GM12801 (cell line): ENCODE data around the gene CMPK2.

Experiments used
- TF ChIP-seq, protein P1 (sequence below): IDR thresholded peaks from one replicate; pipeline ENCODE4 v1.5.1; 2011; ENCODE audit warnings: control low read depth; ENCODE audit not compliant: insufficient read length; ENCODE audit errors: extremely low read depth

Gene CMPK2

DNA sequence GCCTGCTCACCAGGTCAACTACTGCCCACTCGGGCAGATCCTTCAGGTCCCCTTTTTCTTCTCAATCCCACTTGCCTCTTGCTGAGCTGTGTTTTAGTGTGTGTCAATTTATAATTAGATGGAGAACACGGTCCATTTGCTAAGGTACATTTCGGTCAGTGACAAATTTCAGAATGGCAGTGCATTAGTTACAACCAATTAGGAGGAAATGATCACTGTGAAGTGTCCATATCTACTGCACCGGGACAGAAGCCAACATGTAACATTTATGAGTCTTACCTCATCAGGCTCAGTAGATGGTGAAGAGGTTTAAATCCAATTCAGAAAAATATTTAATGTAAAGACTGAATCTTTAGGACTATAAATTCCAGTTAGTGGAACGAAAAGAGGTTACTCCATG lies 47.7 kb downstream of the CMPK2 start:
- TF ChIP-seq, protein P1, sequence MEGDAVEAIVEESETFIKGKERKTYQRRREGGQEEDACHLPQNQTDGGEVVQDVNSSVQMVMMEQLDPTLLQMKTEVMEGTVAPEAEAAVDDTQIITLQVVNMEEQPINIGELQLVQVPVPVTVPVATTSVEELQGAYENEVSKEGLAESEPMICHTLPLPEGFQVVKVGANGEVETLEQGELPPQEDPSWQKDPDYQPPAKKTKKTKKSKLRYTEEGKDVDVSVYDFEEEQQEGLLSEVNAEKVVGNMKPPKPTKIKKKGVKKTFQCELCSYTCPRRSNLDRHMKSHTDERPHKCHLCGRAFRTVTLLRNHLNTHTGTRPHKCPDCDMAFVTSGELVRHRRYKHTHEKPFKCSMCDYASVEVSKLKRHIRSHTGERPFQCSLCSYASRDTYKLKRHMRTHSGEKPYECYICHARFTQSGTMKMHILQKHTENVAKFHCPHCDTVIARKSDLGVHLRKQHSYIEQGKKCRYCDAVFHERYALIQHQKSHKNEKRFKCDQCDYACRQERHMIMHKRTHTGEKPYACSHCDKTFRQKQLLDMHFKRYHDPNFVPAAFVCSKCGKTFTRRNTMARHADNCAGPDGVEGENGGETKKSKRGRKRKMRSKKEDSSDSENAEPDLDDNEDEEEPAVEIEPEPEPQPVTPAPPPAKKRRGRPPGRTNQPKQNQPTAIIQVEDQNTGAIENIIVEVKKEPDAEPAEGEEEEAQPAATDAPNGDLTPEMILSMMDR: no peak

DNA sequence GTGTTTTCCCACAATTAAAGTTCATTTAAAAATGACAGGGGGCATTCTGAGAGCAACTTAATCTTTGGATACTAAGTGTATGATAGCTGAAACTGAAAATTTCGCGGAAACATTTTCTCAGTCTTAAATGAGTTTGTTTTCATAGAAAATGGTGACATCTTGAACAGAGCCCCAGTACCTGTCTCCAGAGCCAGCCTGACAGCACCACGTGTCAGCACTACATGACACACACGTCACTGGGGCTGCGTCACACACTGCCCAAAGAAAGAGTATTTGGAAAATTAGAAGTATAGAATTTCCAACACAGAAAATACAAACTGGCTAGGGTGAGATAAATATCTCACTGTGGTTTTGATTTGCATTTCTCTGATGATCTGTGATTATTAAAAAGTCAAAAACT lies 50.8 kb downstream of the CMPK2 start:
- TF ChIP-seq, protein P1: no peak

DNA sequence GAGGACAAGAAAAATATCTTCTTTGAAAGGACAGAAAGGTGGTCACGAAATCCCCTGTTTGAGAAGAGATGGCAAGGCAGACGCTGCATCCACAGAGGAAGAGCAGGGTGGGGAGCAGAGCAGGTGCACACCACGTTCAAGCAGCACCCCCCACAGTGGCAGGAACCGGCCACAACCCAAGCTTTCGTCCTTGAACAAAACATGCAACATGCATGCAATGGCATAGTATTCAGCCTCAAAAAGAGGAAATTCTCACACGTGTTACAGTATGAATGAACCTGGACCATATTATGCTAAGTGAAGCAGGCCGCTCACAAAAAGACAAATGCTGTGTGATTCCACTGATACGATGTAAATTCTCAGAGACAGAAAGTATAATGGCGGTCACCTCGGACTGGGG lies 51.4 kb downstream of the CMPK2 start:
- TF ChIP-seq, protein P1: no peak

DNA sequence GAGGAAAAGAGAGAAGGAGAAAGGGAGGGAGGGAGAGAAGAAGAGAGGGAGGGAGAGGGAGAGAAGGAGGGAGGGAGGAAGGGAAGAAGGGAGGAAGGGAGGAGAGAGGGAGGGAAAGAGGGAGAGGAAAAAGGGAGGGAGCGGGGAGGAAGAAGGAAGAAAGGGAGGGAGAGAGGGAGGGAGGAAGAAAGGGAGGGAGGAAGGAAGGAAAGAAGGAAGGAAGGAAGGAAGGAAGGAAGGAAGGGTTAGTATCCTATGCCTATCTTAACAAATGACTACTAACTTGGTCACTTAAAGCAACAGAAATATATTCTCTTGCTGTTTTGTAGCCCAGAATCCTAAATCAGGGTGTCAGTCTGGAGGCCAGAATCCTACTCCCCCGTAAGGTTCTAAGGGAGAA lies 52.1 kb downstream of the CMPK2 start:
- TF ChIP-seq, protein P1: no peak

DNA sequence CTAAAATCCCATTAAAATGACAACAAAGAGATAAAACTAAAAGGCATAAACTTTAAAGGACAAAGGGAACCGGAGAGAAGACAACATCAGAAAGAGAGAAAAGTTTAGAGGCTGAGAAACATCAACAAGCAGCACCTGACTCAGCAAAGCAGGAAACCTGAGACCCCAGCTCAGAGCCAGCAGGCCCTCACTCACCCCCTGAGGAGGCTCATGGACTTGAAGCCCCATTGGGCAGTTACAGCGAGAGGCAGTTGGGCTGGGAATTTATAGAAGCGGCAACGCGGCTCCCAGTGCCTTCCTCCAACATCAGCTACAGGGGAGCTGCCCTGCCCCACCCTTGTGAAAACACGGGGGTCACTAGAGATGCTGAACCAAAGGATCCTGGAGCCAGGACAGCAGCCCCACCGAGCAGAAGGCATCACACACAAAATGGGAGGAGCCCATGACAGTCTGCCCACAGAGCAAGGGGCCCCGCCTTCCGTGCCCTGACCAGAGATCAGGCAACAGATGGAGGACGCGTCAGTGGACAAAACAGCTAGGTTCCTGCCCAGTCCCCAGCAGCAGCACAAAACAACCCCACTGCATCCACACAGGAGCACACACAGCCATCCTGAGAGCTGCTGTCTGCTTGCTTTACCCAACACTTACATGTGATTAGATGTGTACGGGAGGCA lies 52.7 kb downstream of the CMPK2 start:
- TF ChIP-seq, protein P1: no peak

DNA sequence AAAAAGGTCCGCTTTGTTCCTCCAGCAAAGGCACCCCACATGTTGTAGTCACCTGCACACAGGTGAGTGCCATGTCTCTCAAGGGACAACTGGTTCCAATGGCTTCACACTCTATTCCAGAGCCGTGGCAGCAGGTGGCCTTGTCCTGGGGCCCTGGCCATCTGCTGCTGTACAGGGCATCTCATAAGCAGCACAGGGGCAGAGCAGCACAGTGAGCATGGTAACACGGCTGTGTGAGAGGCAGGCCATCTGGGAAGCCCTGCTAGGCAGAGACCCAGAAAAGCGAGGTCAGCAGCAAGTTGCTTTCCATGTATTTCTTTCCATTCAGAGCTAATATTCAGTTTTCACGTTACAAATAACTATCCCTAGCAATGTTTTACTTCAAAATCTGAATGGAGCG lies 54.7 kb downstream of the CMPK2 start:
- TF ChIP-seq, protein P1: no peak

DNA sequence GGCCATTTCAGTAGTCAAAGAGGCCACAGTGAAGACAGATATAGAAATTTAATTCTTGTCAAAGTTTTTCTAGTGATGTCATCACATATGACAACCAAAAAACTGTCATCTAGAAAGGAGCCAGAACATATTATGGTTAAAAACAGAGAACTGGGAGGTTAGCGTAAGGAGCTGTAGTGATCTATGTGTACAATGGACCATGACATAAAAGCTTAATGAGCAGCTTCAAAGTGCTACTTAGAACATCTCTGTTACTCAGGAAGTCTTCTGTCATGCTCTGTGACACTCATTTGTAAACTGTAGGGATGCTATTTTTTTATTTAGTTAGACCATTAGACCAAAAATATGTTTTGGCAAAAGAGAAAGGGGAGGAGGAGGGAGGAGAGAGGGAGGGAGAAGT lies 57.3 kb downstream of the CMPK2 start:
- TF ChIP-seq, protein P1: no peak
